CD4-positive, alpha-beta T cell treated with Interleukin-12 subunit alpha and Interleukin-12 subunit beta, for 1 hour (primary cell): ENCODE results near the gene RNF212B.
"Not testable (repeated sequence)": the region's sequence is repeated elsewhere in the genome, so short reads cannot be mapped to it uniquely, and the experiment has no call there.

Source experiments
- DNase-seq: peaks from one replicate; pipeline ENCODE4 v3.0.0-alpha.2; 2020

Gene RNF212B

GRCh38 chr14:23237772-23238594 is at the start of gene RNF212B:
Gene RNF212B (plus strand): TSS chr14:23237936. CDS start chr14:23240346, 2,410 bp downstream.
- peak; percentile 70 for DNase-seq

- DNase-seq, result no peak
Measured at GRCh38 chr14:23193432-23193831, 44.3 kb upstream of the RNF212B start.

GRCh38 chr14:23195552-23196101 is 42.1 kb upstream of the RNF212B start:
- DNase-seq, result no peak

- not testable (repeated sequence) for DNase-seq
Measured at GRCh38 chr14:23196487-23196886, 41.2 kb upstream of the RNF212B start.

GRCh38 chr14:23199141-23199540 is 38.6 kb upstream of the RNF212B start:
- not testable (repeated sequence) for DNase-seq

- no peak for DNase-seq
Measured at GRCh38 chr14:23202001-23202400, 35.7 kb upstream of the RNF212B start.

- no peak for DNase-seq
Measured at GRCh38 chr14:23206422-23207145, 31.2 kb upstream of the RNF212B start.

- no peak for DNase-seq
Measured at GRCh38 chr14:23207146-23207540, 30.6 kb upstream of the RNF212B start.

- no peak for DNase-seq
Measured at GRCh38 chr14:23208324-23208723, 29.4 kb upstream of the RNF212B start.

GRCh38 chr14:23209651-23210423 is 27.9 kb upstream of the RNF212B start:
- DNase-seq, result no peak

- no peak for DNase-seq
Measured at GRCh38 chr14:23215421-23215820, 22.3 kb upstream of the RNF212B start.

- no peak for DNase-seq
Measured at GRCh38 chr14:23217032-23218020, 20.4 kb upstream of the RNF212B start.

GRCh38 chr14:23219075-23219474 is 18.7 kb upstream of the RNF212B start:
- DNase-seq, result no peak

- not testable (repeated sequence) for DNase-seq
Measured at GRCh38 chr14:23224958-23225357, 12.8 kb upstream of the RNF212B start.

GRCh38 chr14:23227566-23227965 is 10.2 kb upstream of the RNF212B start:
- no peak for DNase-seq

- DNase-seq, result no peak
Measured at GRCh38 chr14:23228812-23229211, 8.9 kb upstream of the RNF212B start.

GRCh38 chr14:23232241-23232808 is 5.4 kb upstream of the RNF212B start:
- not testable (repeated sequence) for DNase-seq

GRCh38 chr14:23240661-23241060 is 2.9 kb downstream of the RNF212B start:
- DNase-seq, result no peak

- DNase-seq, result not testable (repeated sequence)
Measured at GRCh38 chr14:23241061-23241715, 3.5 kb downstream of the RNF212B start.

- no peak for DNase-seq
Measured at GRCh38 chr14:23242076-23242475, 4.3 kb downstream of the RNF212B start.

- no peak for DNase-seq
Measured at GRCh38 chr14:23243066-23243465, 5.3 kb downstream of the RNF212B start.
